GM19452 (cell line): ENCODE measurements around the gene CREB5.
A peak's percentile ranks its signal among the peaks of the same experiment; 100 is the strongest.

Experiments used
- ATAC-seq: cut with Tn5 transposase; IDR thresholded peaks from one replicate; pipeline ENCODE4 v1.9.1; 2021; ENCODE audit not compliant: unreplicated experiment

CREB5 gene

GRCh38 chr7:28510026-28510369, 97.7 kb downstream of the CREB5 start:
- ATAC-seq = no peak

DNA sequence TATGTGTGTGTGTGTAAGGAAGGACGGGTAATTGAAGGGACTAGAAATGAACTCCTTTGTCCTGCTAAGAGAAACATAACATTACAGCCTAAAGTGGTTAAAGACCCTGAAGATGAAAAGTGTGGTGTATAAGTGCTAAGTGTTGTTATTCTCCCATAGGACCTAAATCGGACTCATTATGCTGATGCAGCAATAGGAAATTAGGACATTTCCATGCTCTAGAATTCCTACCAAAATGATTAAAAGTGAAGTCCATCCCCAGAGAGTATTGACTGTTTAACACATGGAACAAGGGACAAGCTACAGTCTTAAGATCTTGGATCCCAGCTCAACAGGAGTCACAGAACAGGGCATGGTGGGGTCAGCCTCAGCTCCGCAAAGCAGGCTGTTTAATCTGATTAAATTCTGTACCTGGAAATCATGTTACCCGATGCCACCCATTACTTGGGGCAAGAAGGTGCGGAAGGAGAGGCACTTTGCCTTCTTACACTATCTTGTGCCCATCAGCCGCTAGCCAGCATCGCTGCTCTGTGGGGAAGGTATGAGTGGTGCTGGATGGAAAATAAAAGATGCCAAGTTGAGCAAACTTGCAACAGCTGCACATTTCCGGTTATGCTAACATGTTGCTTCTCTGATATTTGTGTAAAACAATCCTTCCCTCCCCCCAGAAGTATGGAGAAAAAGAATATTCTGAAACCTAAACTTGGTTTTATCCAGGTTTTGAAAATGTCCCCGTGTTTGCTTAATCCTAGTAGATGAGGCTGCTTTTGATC, 100.5 kb downstream of the CREB5 start:
- ATAC-seq = no peak

DNA sequence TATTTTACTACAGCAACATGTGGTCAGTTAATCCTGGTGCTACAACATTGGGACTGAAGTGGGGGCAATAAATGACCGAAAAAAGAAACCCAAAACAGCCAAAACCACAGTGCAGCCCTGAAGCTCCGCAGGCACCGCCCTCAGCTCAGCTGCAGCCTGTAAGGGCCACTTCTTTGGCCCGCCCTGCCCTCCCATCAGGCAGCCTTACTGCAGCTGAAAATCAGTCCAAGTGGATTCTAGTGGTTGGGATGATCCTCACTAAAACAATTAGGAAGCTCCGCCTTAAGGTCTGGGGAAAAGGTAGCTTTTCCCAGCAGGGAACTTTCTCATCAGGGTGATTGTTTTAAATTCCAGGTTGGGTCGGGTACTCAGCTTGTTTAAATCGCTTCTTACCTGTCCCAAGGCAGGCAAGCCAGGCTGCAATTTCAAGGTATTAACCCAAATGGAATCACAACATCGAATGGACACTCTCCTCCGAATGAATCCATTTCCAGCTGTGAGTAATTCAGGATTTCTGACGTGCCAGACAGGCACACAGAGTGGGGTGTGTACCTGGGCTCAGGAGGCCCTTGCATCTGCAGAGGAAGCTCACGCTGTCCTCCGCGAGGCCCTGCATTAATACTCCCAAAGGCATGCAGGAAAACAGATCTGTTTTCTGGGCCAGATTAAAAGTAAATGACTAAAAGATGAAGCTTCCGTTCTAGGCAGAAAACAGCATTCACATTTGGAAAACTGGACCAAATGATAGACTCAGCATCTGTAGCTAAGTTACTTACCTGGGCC, 104.3 kb downstream of the CREB5 start:
- ATAC-seq = no peak

DNA sequence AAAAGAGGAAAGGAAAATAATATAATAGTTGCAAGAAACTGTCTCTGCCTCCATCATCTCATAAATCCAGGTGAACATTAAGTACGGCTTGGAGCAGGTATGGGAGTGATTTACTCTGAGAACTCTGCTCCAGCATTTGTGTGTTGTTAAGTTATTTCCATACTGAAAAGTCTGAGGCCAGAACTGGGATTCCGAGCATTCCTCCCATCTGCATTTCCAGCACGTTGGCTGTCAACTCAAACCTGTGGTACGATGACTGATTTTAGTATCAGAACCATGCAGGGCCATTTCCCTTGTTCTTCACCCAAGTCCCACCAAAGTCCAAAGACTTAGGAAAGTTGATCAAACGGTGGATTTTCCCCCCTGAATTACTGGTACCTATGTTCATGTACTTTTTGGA, 104.9 kb downstream of the CREB5 start:
- no peak for ATAC-seq

GRCh38 chr7:28517606-28518005, 105.3 kb downstream of the CREB5 start:
- no peak for ATAC-seq

GRCh38 chr7:28520074-28521015, 108.0 kb downstream of the CREB5 start:
- no peak for ATAC-seq

GRCh38 chr7:28524978-28525377, 112.7 kb downstream of the CREB5 start:
- no peak for ATAC-seq

DNA sequence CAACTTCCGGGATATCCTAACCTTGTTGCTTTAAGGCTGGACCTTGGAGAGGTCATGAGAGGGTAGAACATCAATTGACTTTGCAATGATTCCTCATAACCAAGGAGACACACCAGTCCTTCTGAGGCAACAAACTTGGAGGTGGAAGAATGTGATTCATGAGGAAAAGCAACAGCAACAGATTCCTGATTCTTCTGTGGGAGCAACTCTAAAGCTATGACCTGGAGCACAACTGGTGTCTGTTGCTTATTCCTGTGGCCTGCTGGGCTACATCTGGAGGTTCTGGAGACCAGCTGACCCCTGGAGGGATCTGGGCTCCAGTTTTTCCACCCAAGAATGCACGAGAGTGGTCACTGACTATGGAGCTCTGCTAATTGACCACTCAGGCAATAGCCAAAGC, 116.6 kb downstream of the CREB5 start:
- ATAC-seq = no peak

- ATAC-seq = no peak
Measured at GRCh38 chr7:28529755-28530154, 117.4 kb downstream of the CREB5 start.

- no peak for ATAC-seq
Measured at GRCh38 chr7:28530175-28530802, 118.0 kb downstream of the CREB5 start.

- ATAC-seq = no peak
Measured at GRCh38 chr7:28530803-28531175, 118.5 kb downstream of the CREB5 start.

DNA sequence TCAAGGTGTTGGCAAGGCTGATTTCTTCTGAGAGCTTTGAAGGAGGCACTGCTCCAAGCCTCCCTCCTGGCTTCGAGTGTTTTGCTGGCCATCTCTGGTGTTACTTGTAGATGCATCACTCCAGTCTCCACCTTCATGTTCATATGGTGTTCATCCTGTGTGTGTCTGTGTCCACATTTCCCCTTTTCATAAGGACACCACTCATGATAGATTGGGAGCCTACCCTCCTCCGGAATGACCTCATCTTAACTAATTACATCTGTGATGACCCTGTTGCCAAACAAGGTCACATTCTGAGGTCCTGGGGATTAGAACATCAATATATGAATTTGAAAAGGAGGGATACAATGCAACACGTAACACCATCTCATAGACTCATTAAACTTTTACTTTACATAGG, 119.0 kb downstream of the CREB5 start:
- no peak for ATAC-seq

GRCh38 chr7:28532181-28532580, 119.9 kb downstream of the CREB5 start:
- no peak for ATAC-seq

GRCh38 chr7:28533267-28533666, 120.9 kb downstream of the CREB5 start:
- no peak for ATAC-seq

GRCh38 chr7:28533731-28534531, 121.6 kb downstream of the CREB5 start:
- ATAC-seq = no peak

GRCh38 chr7:28536259-28536658, 123.9 kb downstream of the CREB5 start:
- no peak for ATAC-seq

GRCh38 chr7:28539289-28539981, 127.1 kb downstream of the CREB5 start:
- peak; percentile 93 for ATAC-seq

GRCh38 chr7:28542410-28542809, 130.1 kb downstream of the CREB5 start:
- ATAC-seq = no peak

DNA sequence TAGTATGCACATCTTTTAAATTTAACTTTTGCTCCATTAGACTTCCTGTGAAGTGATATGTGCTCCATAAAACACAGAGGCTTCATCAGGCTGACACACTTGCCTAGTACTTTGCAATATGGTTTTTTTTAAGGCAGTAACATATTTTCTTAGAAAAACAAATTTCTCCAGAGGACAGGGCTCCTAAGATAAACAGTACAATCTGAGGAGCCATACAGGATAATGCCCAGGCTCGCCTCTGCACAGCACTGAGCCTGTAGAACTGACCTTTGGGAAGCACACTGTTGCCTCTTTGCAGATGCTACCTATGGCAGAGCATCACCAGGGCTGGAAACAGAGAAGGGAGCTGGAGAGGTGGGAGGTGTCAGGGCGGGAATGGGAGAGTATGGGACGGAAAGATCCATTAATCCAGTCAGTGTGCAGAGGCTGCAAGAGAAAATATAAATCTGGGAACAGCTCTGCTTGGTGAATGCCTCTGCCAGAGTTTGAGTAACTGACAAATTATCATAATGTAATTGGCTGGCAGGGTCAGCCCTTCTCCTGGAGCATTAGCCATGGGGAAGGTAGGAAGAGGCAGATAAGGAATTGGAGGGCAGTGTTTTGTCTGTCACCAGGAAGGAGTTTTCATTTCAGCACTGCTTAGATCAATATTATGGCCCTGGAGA, 132.3 kb downstream of the CREB5 start:
- ATAC-seq = no peak
